Keratinocyte (primary cell): ENCODE data around the gene POU4F1.

ENCODE experiments used
- CTCF ChIP-seq, 3 experiments: IDR thresholded peaks in 1 of 3; conservative IDR thresholded peaks in 1 of 3; optimal IDR thresholded peaks in 1 of 3; 2 replicates in 2 of 3; 3 replicates in 1 of 3; pipeline versions ENCODE3 to v1.5.1; 2011; ENCODE audit warnings: low read length in 3 of 3, mild to moderate bottlenecking in 3 of 3, moderate library complexity in 2 of 3, control low read depth in 1 of 3, inconsistent platforms in 1 of 3; ENCODE audit not compliant: insufficient read depth in 2 of 3; ENCODE audit errors: extremely low read depth in 1 of 3
- EZH2 ChIP-seq: IDR thresholded peaks from one replicate; pipeline ENCODE4 v1.6.1; 2012; ENCODE audit warnings: inconsistent platforms, mild to moderate bottlenecking, low read length, moderate library complexity

GRCh38 chr13:78607409-78608251 is 4.3 kb upstream of the POU4F1 start:
- TF ChIP-seq CTCF (optimal IDR thresholded peaks at IDR 0.05 in 1 of 3, IDR thresholded peaks at IDR 0.05 in 1 of 3, conservative IDR thresholded peaks at IDR 0.05 in 1 of 3; ENCODE audit: extremely low read depth in 1 of 3, insufficient read depth in 2 of 3, low read length in 3 of 3) (no peak), EZH2 (peak; percentile 70)
